DND-41 (cell line): ENCODE measurements around the gene CCDC185.

Experiments
- EZH2 ChIP-seq: IDR thresholded peaks from 3 replicates; pipeline ENCODE4 v1.6.1; 2012; ENCODE audit warnings: borderline replicate concordance, low read depth, mild to moderate bottlenecking, moderate library complexity, low read length, inconsistent platforms; ENCODE audit not compliant: severe bottlenecking
- TF ChIP-seq, protein P1 (sequence below): IDR thresholded peaks from 2 replicates; pipeline ENCODE4 v1.5.1; 2012; ENCODE audit warnings: borderline replicate concordance, low read length, moderate library complexity, mild to moderate bottlenecking; ENCODE audit not compliant: poor library complexity, severe bottlenecking; ENCODE audit errors: extremely low read depth

GRCh38 chr1:223419561-223419960 lies 26.3 kb downstream of the CCDC185 start:
- TF ChIP-seq, protein P1, sequence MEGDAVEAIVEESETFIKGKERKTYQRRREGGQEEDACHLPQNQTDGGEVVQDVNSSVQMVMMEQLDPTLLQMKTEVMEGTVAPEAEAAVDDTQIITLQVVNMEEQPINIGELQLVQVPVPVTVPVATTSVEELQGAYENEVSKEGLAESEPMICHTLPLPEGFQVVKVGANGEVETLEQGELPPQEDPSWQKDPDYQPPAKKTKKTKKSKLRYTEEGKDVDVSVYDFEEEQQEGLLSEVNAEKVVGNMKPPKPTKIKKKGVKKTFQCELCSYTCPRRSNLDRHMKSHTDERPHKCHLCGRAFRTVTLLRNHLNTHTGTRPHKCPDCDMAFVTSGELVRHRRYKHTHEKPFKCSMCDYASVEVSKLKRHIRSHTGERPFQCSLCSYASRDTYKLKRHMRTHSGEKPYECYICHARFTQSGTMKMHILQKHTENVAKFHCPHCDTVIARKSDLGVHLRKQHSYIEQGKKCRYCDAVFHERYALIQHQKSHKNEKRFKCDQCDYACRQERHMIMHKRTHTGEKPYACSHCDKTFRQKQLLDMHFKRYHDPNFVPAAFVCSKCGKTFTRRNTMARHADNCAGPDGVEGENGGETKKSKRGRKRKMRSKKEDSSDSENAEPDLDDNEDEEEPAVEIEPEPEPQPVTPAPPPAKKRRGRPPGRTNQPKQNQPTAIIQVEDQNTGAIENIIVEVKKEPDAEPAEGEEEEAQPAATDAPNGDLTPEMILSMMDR = no peak
- no peak for TF ChIP-seq EZH2
